GDM1 (cell line): ENCODE results near the gene ZNF774.
"Not testable (repeated sequence)": the region's sequence is repeated elsewhere in the genome, so short reads cannot be mapped to it uniquely, and the experiment has no call there.

Experiments used
- DNase-seq: peaks from one replicate; lab custom pipeline; 2025; lab: John Stamatoyannopoulos, UW

Gene ZNF774

DNA sequence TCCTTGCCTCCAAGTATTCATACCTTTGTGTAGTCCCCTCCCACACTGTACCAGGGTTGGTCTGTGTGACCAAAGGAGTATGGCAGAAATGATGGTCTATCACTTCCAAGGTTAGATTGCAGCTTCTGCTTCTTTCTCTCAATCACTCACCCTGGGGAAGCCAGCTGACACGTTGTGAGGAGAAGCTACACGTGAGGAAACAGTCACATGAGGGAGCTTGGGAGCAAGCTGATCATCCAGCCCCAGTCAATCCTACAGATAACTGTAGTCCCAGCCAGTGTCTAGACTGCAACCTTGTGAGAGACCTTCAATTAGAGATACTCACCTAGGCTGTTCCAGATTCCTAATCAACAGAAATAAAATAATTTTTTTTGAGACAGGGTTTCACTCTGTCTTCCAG lies 6.2 kb upstream of the ZNF774 start:
- DNase-seq: no peak

GRCh38 chr15:90347431-90348065 lies 4.5 kb upstream of the ZNF774 start:
- not testable (repeated sequence) for DNase-seq

GRCh38 chr15:90348456-90348855 lies 3.6 kb upstream of the ZNF774 start:
- no peak for DNase-seq

DNA sequence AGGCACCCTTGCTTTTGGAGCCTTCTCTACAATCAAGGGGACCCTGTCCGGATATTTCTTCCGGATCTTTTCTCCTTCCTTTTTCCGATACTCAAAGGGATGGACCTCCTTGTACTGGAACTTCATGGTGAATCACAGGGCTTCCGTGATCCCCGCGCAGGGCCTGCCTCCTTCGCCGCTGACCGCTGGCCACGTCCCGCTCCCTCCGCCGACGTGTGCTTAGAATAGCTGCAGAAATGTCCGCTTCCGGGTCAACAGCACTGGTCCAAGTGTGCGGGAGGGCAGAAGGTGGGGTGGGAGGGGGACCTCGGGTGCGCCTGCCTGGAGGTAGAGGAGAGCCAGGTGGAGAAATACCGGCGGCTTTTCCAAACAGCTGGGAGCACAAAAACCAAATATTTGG lies 3.0 kb upstream of the ZNF774 start:
- DNase-seq: no peak

GRCh38 chr15:90349821-90350220 lies 2.3 kb upstream of the ZNF774 start:
- DNase-seq: no peak

GRCh38 chr15:90351479-90352106 lies 491 bp upstream of the ZNF774 start:
- DNase-seq: no peak

GRCh38 chr15:90354986-90355385 lies 2.9 kb downstream of the ZNF774 start:
- DNase-seq: no peak

DNA sequence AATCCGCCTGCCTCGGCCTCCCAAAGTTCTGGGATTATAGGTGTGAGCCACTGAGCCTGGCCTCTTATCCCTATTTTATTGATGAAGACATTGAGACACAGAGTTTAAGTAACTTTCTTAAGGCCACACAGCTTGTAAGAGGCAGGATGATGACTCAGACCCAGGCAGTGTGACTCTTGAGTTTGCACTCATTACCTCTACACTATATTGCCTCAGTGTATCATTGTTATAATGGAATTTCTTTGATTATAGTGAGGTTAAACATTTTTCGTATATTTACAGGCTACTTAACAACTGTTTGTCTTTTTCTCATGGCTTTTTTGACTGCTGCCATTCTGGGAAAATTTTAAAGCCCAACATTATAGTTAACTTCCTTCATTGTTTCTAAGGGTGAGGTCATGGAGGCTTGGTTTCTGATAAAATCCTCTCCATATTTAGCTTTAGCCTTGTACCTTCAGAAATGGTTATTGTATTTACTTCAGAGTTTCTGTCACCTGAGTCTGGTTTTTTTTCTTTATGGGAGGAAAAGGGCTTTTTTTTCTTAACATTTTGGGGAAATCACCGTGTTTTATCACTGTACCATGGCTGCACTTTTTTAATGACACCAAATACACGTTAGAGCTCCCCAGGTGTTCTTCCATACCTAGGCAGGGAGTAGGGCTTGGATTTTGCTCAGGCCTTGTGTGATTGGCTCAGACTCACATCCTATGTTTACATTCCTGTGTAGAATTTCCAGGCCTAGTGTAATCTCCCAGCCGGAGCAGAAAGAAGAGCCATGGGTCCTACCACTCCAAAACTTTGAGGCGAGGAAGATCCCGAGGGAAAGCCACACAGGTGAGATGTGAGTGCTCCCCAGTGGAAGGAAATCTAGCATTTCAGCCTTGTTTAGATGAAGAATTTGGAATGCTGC lies 6.3 kb downstream of the ZNF774 start:
- no peak for DNase-seq

- no peak for DNase-seq
Measured at GRCh38 chr15:90360746-90361145, 8.7 kb downstream of the ZNF774 start.

DNA sequence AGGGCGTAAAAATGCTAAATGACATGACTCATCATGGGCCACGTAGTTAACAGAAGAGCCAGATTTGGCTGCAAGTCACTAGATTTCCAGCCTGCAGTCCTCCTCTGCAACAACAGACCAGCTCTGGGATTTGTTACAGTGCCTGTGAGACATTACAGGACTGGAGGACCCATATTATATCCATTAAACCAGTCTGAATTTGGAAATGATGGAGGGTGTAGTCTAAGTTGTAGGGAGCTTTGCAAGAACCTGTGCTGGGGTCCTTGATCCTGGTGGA lies 10.8 kb downstream of the ZNF774 start:
- DNase-seq: no peak

DNA sequence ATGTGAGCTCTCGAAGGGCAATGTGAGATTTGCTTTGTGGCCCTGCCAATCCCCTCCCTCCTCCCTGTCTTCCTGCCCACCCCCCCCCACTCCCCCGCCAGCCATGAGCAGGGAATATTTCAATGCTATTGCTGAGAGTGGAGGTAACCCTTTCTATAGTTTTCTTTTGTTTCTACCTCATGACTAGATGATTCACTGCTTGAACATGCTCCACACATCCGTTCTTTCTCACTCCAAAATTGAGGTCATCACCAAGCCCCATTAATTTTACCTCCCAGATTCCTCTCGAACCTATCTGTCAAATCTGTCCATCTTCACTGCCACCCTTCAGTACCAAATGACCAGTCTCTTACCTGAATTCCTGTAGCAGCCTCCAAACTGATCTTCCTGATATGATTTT lies 12.2 kb downstream of the ZNF774 start:
- DNase-seq: no peak

- no peak for DNase-seq
Measured at GRCh38 chr15:90365414-90366055, 13.5 kb downstream of the ZNF774 start.

DNA sequence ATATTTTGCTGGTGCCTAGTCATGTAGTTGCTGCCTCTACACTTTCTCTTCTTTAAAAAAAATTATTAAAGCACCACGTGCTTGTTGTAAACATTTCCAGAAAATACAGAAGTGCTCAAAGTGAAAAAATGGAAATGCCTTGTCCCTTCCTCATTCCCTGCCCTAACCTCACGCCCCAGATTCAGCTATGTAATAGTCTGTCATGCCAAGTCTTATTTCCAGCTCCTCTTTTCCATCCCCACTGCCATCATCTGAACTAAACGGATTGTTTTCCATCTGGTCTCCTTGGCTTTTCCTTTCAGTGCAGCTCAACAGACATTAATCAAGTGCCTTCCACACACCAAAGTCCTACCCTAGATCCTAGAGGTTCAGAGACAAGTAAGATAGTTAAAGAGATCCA lies 15.5 kb downstream of the ZNF774 start:
- DNase-seq: no peak

- DNase-seq: no peak
Measured at GRCh38 chr15:90375071-90375470, 23.0 kb downstream of the ZNF774 start.

DNA sequence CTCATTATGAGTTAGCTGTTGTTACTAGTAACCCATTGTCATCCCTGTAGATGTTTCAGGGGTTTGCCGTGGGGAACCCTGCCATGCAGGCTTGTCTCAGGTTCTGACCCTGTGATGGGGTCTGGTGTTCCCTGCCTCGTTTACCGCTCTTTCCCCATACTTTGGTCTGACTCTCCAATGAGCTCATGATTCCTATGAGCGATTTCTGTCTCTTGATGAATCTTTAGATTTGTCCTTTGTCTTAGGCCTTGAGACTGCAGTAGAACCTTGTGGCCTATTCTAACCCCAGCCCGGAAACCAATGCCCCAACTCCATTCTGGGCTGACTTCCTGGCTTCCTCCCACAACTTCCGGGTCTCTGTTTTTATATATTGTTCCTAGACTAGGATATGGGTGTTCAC lies 24.7 kb downstream of the ZNF774 start:
- DNase-seq: peak; percentile 80

DNA sequence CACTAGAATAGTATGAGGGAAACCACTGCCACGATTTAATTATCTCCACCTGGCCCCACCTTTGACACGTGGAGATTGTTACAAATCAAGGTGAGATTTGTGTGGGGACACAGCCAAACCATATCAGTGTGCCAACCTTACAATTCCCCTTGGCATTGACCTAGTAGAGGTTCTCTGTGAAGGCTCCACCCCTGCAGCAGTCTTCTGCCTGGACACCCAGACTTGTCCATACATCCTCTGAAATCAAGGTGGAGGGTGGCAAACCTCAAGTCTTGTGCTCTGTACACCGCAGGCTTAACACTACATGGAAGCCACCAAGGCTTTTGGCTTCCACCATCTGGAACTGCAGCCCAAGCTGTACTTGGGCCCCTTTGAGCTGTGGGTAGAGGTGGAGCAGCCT lies 27.2 kb downstream of the ZNF774 start:
- DNase-seq: no peak

GRCh38 chr15:90381515-90381914 lies 29.4 kb downstream of the ZNF774 start:
- no peak for DNase-seq

- DNase-seq: no peak
Measured at GRCh38 chr15:90382320-90382719, 30.2 kb downstream of the ZNF774 start.

- DNase-seq: no peak
Measured at GRCh38 chr15:90386221-90386620, 34.1 kb downstream of the ZNF774 start.

DNA sequence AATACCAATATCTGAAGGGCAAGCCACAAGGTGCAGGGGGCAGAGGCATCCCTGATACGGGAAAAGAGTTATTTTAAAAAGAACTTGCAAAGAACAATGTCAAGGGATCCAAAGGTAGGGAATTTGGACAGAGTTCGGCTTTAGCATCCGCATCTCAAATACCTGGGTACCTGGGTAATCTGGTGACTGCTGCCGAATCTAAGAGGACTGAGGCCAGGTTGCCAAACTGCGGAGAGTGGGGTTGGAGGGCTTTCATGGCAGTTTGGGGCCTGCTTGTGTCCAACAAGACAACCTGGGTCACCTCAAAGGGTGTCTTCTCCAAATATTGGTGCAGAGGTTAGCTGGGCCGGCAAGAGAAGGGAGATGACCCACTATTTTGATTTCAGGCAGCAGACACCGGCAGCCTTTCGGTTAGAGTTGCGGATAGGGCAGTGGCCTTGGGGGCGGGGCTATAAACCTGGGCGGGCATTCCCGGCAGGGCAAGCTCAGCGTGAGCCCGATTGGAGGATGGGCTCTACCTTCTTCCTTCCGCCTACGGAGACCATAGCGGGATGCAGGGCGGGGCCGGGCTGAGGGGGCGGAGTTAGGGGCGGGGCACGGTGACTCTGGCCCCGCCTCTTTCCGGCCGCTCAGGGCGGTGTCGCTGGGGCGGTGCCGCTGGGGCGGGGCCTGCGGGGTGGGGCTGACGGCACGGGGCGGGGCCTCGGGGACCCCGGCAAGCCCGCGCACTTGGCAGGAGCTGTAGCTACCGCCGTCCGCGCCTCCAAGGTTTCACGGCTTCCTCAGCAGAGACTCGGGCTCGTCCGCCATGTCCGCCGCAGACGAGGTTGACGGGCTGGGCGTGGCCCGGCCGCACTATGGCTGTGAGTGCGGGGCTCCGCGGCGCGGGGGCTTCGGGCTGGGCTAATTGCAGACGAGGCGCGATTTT lies 35.7 kb downstream of the ZNF774 start, which contains the start of gene IQGAP1:
IQGAP1 (plus strand) TSS at position 709 of the 928 bp plus-strand sequence; CDS start at position 809, 100 bp downstream.
- DNase-seq: peak; percentile 96
